OCI-M2 (cell line): Measurements from ENCODE around the gene ATP9A.
"Not testable (repeated sequence)": the region's sequence is repeated elsewhere in the genome, so short reads cannot be mapped to it uniquely, and the experiment has no call there.

ENCODE experiments used
- DNase-seq: peaks from one replicate; lab custom pipeline; 2025; ENCODE audit not compliant: unreplicated experiment; lab: John Stamatoyannopoulos, UW

Gene ATP9A

DNA sequence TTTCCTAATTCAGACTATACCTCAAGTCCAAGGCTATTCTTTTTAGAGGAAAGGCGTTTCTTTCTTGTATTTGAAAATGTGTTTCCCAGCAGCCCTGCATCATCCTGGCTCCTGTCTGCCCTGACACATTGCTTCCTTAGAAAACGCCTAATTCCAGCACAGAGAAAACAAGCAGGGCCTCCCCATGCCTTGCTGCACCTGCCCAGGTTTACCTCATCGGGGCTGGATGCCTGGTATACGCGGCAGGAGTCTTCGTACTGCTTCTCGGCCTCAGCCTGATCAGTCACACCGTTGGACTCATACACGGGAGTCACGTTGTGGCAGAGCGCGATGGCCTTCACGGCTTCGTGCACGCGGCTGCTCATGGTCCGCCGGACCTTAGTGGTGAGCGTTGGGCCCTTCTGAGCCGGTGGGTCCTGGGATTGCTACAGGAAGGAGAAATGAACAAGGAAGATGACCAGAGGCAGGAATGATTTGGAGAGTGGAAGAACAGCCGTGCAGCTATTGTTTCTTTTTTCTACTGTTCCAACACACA, 111.4 kb downstream of the ATP9A start:
- no peak for DNase-seq

DNA sequence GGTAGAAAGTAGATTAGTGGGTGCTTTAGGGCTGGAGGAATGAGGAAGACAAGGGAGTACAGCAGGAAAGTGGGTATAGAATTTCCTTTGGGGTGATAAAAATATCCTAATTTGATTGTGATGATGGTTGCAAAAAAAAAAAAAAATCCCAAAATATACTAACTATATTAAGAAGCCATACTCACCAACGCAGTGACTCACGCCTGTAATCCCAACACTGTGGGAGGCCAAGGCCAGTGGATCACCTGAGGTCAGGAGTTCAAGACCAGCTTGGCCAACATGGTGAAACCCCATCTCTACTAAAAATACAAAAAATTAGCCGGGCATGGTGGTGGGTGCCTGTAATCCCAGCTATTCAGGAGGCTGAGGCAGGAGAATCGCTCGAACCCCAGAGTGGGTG, 112.1 kb downstream of the ATP9A start:
- DNase-seq = not testable (repeated sequence)

DNA sequence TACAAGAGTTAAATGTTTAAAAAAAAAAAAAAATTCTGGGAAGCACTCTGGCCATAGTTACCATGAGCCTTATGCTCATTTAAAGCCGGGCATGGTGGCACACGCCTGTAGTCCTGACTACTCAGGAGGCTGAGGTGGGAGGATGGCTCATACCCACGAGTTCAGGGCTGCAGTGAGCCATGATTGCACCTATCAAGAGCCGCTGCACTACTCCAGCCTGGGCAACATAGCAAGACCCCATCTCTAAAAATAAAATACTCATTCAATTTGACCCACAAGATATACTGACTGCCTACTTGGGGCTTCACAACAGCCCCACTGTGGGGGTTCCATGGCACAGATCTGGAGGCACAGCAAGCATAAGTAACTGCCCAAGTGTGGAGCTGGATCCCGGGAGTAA, 113.7 kb downstream of the ATP9A start:
- DNase-seq = no peak

GRCh38 chr20:51654060-51654459, 114.1 kb downstream of the ATP9A start:
- no peak for DNase-seq

DNA sequence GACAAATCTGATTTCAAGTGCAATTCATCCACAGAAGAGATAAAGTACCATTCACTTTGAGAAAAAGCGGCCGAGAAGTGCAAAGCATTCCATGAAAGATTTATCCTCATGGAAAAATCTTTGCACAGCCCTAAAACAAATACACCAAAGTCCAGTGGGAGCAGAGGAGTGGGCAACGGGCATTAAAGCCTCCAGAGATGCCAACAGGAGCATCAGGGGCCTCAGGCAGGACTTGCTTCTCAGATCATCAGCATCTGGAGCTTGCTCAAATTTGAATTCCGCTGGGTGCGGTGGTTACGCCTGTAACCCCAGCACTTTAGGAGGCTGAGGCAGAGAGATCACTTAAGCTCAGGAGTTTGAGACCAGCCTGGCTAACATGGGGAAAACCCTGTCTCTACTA, 115.0 kb downstream of the ATP9A start:
- DNase-seq = no peak

DNA sequence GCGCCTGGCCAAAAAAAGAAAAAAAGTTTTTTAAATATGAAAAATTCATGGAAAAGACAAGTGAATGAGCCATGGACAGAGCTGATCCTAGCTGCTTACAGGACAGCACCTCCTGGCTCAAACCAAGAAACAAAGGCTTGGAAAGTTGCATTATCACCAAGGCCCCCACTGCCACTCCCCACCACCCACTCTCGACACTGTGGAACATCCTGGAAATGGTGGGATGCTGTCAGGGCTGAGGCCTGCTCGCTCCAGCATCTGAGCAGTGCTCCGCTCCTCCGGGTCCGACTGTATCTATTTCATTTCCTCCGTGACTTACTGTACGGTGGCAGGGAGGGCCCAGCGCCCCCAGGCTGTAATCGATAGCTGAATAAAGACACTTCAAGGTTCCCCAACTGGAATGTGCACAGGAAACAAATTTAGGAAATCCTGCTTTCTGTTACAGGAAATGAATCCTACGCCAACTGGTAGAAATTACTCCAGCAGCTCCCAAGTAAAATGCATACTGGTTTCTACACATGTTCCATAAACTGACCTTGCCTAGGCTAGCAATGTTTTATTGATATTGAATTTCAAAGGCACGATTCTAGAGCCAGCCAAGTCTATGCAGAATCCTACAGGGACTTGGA, 116.2 kb downstream of the ATP9A start:
- DNase-seq = no peak

DNA sequence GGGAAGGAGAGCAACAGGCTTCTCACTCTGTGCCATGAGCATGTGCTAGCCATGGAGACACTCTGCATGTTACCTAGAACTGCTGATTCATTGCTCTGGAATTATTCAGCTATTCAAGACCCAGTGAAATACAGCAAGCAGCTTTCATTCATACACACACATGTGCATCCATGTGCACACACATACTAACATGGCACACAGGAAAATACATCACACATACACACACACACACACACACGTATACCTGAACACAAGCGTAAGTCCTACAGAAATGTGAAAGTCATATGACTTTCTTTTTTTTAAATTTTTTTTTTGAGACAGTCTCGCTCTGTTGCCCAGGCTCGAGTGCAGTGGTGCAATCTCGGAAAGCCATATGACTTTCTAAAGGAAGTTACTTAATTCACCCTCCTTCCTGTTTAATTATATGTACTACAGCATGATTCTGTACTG, 117.5 kb downstream of the ATP9A start:
- no peak for DNase-seq

DNA sequence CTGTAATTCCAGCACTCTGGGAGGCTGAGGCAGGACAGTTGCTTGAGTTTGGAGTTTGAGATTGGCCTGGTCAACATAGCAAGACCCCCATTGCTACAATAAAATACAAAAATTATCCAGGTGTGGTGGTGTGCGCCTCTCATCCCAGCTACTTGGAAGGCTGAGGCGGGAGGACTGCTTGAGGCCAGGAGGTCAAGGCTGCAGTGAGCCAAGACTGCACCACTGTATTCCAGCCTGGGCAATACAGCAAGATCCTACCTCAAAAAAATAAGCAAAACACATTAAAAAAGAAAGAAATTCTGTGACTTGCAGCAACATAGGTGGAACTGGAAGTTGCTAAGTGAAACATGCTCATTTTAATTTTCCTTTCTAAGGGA, 119.6 kb downstream of the ATP9A start:
- DNase-seq = no peak

DNA sequence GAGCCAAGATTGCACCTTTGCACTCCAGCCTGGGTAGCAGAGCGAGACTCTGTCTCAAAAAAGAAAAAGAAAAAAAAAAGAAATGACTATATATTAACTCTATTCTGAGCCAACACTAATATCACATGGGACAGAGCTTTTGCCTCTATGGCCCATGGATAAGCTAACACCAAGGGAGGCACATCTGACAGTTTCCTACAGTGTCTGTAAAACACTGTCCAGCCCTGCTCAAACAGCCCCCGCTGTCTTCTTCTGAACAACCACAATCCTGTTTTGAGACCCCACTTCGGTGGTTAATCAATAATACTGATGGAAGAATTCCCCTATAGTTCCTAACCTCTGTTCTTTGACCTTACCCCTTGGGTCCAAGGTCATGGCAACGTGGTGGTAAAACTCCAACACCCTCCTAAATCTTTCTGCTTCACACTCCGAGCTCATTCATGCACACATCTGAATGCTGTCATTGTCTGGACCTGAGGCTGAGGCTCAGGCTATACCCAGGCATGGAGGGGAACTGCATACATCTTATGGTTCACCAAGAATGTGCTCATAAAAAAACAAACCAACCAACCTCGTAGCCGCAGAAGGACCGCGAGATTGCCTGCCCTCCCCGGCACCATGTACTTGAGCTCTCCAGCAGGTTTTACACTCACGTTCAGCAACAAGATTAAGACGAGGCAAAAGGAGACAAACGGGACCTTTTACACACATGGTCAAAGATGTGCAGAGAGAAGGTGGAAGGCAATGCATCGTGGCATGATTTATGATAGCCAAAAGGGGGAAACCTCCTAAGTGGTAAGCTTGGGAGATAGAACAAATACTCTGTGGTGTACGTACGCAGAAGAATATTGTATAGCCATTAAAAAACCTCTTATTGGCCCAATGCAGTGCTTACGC, 120.3 kb downstream of the ATP9A start:
- DNase-seq = no peak

DNA sequence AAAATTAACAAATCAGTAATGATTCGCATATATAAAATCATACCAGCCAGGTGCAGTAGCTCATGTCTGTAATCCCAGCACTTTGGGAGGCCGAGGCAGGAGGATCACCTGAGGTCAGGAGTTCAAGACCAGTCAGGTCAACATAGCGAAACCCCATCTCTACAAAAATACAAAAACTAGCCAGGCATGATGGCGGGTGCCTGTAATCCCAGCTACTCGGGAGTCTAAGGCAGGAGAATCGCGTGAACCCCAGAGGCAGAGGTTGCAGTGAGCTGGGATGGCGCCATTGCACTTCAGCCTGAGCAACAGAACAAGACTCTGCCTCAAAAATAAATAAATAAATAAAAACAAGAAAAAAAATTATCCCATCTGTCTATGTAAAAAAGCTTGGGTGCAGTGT, 124.4 kb downstream of the ATP9A start:
- DNase-seq = not testable (repeated sequence)

DNA sequence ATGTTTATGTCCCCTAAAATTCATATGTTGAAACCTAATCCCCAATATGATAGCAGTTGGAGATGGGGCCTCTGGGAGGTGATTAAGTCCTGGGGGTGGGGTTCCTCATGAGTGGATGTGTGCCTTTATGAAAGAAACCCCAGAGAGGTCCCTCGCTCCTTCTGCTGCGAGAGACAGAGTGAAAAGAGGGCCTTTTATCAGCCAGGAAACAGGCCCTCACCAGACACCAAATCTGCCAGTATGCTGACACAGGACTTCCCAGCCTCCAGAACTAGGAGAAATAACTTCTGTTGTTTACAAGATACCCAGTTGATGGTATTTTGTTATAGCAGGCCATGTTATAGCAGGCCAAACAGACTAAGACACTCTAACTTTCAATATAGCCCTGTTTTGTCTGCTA, 124.8 kb downstream of the ATP9A start:
- peak; percentile 71 for DNase-seq

DNA sequence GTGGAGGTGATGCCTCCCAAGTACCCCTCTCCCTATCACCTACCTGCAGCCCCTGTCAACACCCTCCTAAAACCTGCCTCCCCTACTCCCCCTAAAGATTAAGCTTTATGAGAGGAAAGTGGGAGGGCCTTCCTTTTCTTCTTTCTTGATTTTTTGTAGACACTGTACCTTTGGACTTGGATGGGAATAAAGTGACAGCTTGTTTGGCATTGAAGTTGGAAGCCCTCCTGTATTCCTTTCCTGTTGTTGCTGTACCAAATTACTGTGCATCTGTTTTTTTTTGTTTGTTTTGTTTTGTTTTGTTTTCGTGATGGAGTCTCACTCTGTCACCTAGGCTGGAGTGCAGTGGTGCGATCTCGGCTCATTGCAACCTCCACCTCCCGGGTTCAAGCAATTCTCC, 126.3 kb downstream of the ATP9A start:
- DNase-seq = no peak

GRCh38 chr20:51640743-51641142, 127.4 kb downstream of the ATP9A start:
- no peak for DNase-seq

DNA sequence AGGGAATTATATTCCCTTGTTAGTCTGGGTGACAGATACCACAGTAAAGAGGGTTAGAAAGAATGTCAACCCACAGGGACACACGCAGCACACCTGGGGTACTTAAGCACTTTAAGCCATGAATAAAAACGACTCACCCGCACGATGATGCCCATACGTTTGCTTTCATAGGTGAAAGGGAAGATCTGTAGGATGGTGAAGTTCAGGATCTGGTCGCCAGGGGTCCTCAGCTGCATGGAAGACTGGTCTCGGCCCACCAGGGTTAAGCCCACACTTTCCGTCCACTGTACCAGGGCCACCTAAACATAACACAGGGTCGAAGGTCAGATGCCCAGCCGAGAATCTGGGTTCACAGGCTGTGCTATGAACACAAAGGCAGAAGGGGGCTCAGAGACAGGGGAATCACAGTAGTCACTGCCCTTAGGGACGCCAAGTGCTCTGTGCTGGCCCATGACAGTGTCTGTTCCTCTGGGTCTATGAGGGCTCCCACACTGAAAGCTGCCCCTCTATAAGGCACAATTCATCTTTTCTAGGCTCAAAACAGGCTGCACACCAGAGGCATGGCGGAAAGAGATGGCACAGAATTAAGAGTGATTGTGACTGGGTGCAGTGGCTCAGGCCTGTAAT, 128.9 kb downstream of the ATP9A start:
- DNase-seq = peak; percentile 47

DNA sequence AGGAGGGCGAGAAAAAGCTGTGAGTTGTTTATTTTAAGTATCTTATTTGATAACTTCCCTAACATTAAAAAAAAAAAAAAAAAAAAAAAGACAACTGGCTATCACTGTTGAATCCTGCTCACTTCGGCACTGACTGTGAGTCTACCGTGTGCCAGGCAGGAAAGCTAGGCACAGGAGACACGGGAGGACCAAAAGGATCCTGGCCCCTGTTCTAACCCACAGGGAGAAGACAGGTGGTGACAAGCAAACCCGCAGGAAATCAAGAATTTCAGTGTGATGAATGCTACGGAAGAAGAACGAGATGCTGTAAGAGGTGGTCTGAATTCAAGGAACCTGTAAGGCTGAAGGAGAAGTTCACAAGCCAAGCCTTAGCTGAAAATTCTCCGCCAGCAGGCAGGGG, 130.9 kb downstream of the ATP9A start:
- no peak for DNase-seq

DNA sequence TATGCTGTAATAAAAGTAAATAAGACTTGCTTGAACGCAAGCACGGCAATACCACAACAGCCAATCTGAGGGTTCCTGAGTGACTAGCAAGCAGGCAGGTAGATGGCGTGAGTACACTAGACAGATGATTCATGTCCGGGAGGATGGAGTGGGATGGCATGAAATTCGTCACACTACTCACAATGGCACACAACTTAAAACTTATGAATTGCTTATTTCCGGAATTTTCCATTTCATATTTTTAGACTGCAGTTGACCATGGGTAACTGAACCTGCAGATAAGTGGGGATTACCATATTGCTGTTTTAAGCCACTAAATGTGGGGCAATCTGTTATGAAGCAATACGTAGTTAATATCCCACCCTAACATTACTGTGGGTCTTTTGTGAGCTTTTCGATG, 132.1 kb downstream of the ATP9A start:
- no peak for DNase-seq

DNA sequence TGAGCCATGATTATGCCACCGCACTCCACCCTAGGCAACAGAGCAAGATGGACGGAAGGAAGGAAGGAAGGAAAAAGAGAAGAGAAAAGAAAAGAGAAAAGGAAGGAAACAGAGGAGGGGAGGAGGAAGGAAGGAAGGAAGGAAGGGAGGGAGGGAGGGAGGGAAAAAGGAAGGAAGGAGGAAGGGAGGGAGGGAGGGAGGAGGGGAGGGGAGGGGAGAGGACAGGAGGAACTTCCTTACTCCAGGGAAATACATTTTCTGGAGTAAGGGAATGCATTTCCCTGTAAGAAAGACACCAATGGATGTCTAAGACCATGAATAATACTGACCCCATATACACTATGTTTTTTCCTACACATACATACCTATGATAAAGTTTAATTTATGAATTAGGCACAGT, 132.5 kb downstream of the ATP9A start:
- DNase-seq = no peak

DNA sequence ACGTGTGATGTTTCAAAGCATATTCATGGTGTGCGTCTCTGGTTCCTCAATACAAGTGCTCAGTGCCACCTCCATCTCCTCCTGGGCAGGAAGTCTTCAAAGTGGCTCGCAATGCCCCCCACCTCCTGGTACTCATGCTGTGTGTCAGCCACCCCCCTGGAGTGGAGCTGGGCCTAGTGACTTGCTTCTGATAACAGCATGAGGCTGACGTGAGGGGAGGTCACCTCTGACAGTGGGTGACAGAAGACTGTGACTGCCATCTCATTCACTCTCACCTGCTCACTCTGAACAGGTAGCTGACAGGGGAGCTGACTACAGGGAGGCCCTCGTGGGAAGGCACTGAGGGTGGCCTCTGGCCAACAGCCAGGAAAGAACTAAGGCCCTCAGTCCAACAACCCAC, 133.3 kb downstream of the ATP9A start:
- DNase-seq = no peak

DNA sequence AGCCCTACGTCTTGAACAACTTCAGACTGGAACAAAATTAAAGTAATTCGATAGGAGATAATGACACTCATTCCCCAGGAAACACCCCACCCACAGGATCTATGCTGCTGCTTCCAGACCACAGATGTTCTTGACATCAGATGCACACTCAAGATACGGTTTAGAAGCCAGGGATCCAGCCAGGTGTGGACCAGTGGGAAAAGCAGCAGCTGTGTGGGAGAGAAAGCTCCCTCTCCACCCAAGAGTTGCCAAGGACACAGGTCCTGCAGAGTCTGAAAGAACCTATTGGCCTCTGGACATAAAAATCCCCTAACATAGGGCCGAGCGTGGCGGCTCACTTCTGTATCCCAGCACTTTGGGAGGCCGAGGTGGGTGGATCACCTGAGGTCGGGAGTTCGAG, 133.9 kb downstream of the ATP9A start:
- DNase-seq = no peak

GRCh38 chr20:51633430-51633829, 134.8 kb downstream of the ATP9A start:
- no peak for DNase-seq

DNA sequence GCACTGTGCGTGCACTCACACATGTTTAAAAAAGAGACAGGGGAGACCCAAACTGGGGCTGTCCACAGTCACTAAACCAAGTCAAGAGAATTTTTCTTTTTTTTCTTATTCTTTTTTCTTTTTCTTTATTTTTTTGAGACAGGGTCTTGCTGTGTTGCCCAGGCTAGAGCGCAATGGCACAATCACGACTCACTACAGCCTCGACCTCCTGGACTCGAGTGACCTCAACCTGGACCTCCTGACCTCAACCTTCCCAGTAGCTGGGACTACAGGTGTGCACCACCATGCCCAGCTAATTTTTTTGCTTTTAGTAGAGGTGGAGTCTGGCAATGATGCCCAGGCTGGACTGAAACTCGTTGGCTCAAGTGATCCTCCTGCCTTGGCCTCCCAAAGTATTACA, 136.2 kb downstream of the ATP9A start:
- no peak for DNase-seq
